CD14-positive monocyte (primary cell): ENCODE results near the gene RELT. TPM values are rescaled to one million over a fixed set of nuclear protein-coding genes. Genes with fewer than 3 reads are reported as not detected.

Source experiments
- DNase-seq, 3 donors: peaks; one replicate each; pipeline ENCODE4 v3.0.0-alpha.2; 2011 to 2022
- H2AFZ ChIP-seq: 2 replicates; pipeline ENCODE4 v1.6.0; 2012; ENCODE audit warnings: mild to moderate bottlenecking, low read depth, low read length, inconsistent platforms; ENCODE audit not compliant: insufficient read depth, poor library complexity, severe bottlenecking
- H3K27ac ChIP-seq, 2 donors: 1 replicate in 1 of 2; 2 replicates in 1 of 2; pipeline ENCODE4 v1.5.1; 2012 to 2013; ENCODE audit warnings: low read length in 2 of 2, control low read depth in 1 of 2, inconsistent platforms in 1 of 2, low read depth in 1 of 2, mild to moderate bottlenecking in 1 of 2
- H3K27me3 ChIP-seq, 2 donors: one replicate each; pipeline versions ENCODE4 v1.6.0 to v1.6.1; 2011 to 2013; ENCODE audit warnings: low read length in 2 of 2; ENCODE audit not compliant: control insufficient read depth in 2 of 2, insufficient read depth in 2 of 2
- H3K36me3 ChIP-seq, 2 donors: replicated peaks in 1 of 2; 1 replicate in 1 of 2; 2 replicates in 1 of 2; pipeline versions ENCODE4 v1.5.1 to v1.6.1; 2012 to 2013; ENCODE audit warnings: low read length in 2 of 2, control low read depth in 1 of 2, inconsistent platforms in 1 of 2, mild to moderate bottlenecking in 1 of 2; ENCODE audit not compliant: insufficient read depth in 2 of 2, control insufficient read depth in 1 of 2
- H3K4me1 ChIP-seq, 2 donors: 1 replicate in 1 of 2; 2 replicates in 1 of 2; pipeline versions ENCODE4 v1.5.1 to v1.6.1; 2012 to 2013; ENCODE audit warnings: low read length in 2 of 2, control low read depth in 1 of 2, inconsistent platforms in 1 of 2, mild to moderate bottlenecking in 1 of 2, moderate library complexity in 1 of 2; ENCODE audit not compliant: insufficient read depth in 2 of 2, control insufficient read depth in 1 of 2
- H3K4me2 ChIP-seq: replicated peaks from 2 replicates; pipeline ENCODE3; 2012; ENCODE audit warnings: low read length, moderate library complexity, mild to moderate bottlenecking; ENCODE audit not compliant: poor library complexity, severe bottlenecking; ENCODE audit errors: extremely low read depth
- H3K4me3 ChIP-seq, 3 experiments: fragments of 200-600 bp in 1 of 3; sonication (generic) in 1 of 3; replicated peaks in 1 of 3; 1 replicate in 2 of 3; 2 replicates in 1 of 3; pipeline ENCODE4 v1.5.1; 2011 to 2013; ENCODE audit warnings: low read length in 3 of 3, mild to moderate bottlenecking in 3 of 3, control low read depth in 2 of 3, low read depth in 2 of 3, inconsistent platforms in 1 of 3, moderate library complexity in 1 of 3
- H3K79me2 ChIP-seq: 2 replicates; pipeline ENCODE4 v1.6.0; 2012; ENCODE audit warnings: mild to moderate bottlenecking, control low read depth, inconsistent platforms, low read length, moderate library complexity; ENCODE audit not compliant: insufficient read depth
- H3K9ac ChIP-seq: 2 replicates; pipeline ENCODE4 v1.6.0; 2017; ENCODE audit warnings: low read length, mild to moderate bottlenecking; ENCODE audit not compliant: insufficient read depth, poor library complexity, severe bottlenecking
- H3K9me3 ChIP-seq, 2 donors: replicated peaks in 1 of 2; 1 replicate in 1 of 2; 2 replicates in 1 of 2; pipeline versions ENCODE4 v1.5.1 to v1.6.1; 2012 to 2013; ENCODE audit warnings: low read length in 2 of 2, control low read depth in 1 of 2; ENCODE audit not compliant: control insufficient read depth in 1 of 2, insufficient read depth in 1 of 2
- H4K20me1 ChIP-seq: 2 replicates; pipeline ENCODE4 v1.6.0; 2012; ENCODE audit warnings: mild to moderate bottlenecking, low read length, control low read depth, moderate library complexity; ENCODE audit not compliant: insufficient read depth
- H3K27ac Mint-ChIP-seq, 7 donors: one replicate each; pipeline ENCODE4 v1.8.0; 2020; ENCODE audit warnings: mild to moderate bottlenecking in 7 of 7, mixed read lengths in 7 of 7, moderate library complexity in 6 of 7, inconsistent platforms in 2 of 7
- H3K27me3 Mint-ChIP-seq, 3 donors: one replicate each; pipeline ENCODE4 v1.8.0; 2021 to 2022; ENCODE audit warnings: low read depth in 3 of 3, mild to moderate bottlenecking in 3 of 3, mixed read lengths in 3 of 3, moderate library complexity in 3 of 3, inconsistent platforms in 1 of 3
- H3K36me3 Mint-ChIP-seq, 2 donors: one replicate each; pipeline ENCODE4 v1.8.0; 2020; ENCODE audit warnings: mixed read lengths in 2 of 2, inconsistent platforms in 1 of 2, mild to moderate bottlenecking in 1 of 2
- H3K4me1 Mint-ChIP-seq: one replicate; pipeline ENCODE4 v1.8.0; 2020; ENCODE audit warnings: mild to moderate bottlenecking, mixed read lengths
- H3K4me3 Mint-ChIP-seq, 2 donors: one replicate each; pipeline ENCODE4 v1.8.0; 2020; ENCODE audit warnings: mild to moderate bottlenecking in 2 of 2, mixed read lengths in 2 of 2, moderate library complexity in 1 of 2
- H3K9me3 Mint-ChIP-seq, 7 donors: one replicate each; pipeline ENCODE4 v1.8.0; 2020 to 2022; ENCODE audit warnings: mixed read lengths in 7 of 7, mild to moderate bottlenecking in 6 of 7, moderate library complexity in 6 of 7, inconsistent platforms in 2 of 7
- CTCF ChIP-seq: fragments of 200-600 bp; IDR thresholded peaks from one replicate; pipeline ENCODE4 v1.8.0; 2022; ENCODE audit warnings: antibody characterized with exemption, mild to moderate bottlenecking
- WGBS: methylation state at CpG from one replicate; pipeline ENCODE4 v1.1.5; 2013; ENCODE audit warnings: missing lambda C conversion rate; ENCODE audit not compliant: insufficient coverage; 5-methylcytosine and 5-hydroxymethylcytosine counted together
- intact Hi-C, 2 donors: fragments of 100-400 bp; cut with micrococcal nuclease; formaldehyde crosslinking; loops; one replicate each; pipeline versions ENCODE4 v1.15.0 to v1.15.1; 2023
- polyA plus RNA-seq, 3 donors: library from polyadenylated mRNA; depleted of rRNA in 1 of 3; unstranded in 2 of 3; stranded (reverse) in 1 of 3; fragments of 300-500 nt in 2 of 3; fragments of >200 nt in 1 of 3; fragmentation: Illumina TruSeq in 2 of 3; gene quantifications; 1 replicate in 2 of 3; 2 replicates in 1 of 3; pipeline ENCODE4 v1.2.3, GENCODE V29; 2012 to 2021

RELT gene
- polyA plus RNA-seq, 3 donors = 16.4 to 265 (median 27.3) TPM

- peak overlapping the region in 1 of 2 donors; percentile 9 for H3K4me3 Mint-ChIP-seq
- Histone ChIP-seq H3K79me2 (peaks cover 5% of the 10 kb centered on the region), H3K4me1 (peaks cover 45 to 49% of the 10 kb centered on the region in 2 donors), H3K36me3 (peaks cover 22 to 88% of the 10 kb centered on the region in 2 donors), H3K4me3 (no peak overlapping the region), H3K27ac (peak overlapping the region in 1 of 2 donors; percentile 45), H3K9ac (no peak overlapping the region), H3K27me3 (no peaks in the 10 kb centered on the region), H4K20me1 (peaks cover 96% of the 10 kb centered on the region), H3K9me3 (peaks cover 0 to 2% of the 10 kb centered on the region in 2 donors), H3K4me2 (peak overlapping the region; percentile 1), H2AFZ (no peak overlapping the region)
- H3K9me3 Mint-ChIP-seq = peaks cover 0 to 4% (median 3%) of the 10 kb centered on the region in 7 donors
- no peak for TF ChIP-seq CTCF
- WGBS = no CpG with 5 or more reads among the region's 2 CpGs
- intact Hi-C loops = loop anchor here in 1 of 2 donors (10.0 kb wide), 1 partner anchor 122 kb away; no protein-coding TSS in a partner anchor
- peaks cover 61 to 77% of the 10 kb centered on the region in 2 donors for H3K36me3 Mint-ChIP-seq
- H3K27ac Mint-ChIP-seq = peak overlapping the region; percentile 21 to 82 (median 57)
- peaks cover 0 to 1% (median 0%) of the 10 kb centered on the region in 3 donors for H3K27me3 Mint-ChIP-seq
- peak in 2 of 3 donors; percentile 55 to 56 for DNase-seq
- peaks cover 69% of the 10 kb centered on the region for H3K4me1 Mint-ChIP-seq
Measured at GRCh38 chr11:73413256-73413655, 37.1 kb downstream of the RELT start.

- no CpG with 5 or more reads among the region's 1 CpG for WGBS
- Mint-ChIP-seq H3K36me3 (peaks cover 64 to 78% of the 10 kb centered on the region in 2 donors), H3K4me3 (no peak overlapping the region), H3K4me1 (peaks cover 66% of the 10 kb centered on the region), H3K27ac (peak overlapping the region; percentile 5 to 87 (median 74)), H3K9me3 (peaks cover 0 to 5% (median 3%) of the 10 kb centered on the region in 7 donors), H3K27me3 (no peaks in the 10 kb centered on the region)
- peaks cover 94% of the 10 kb centered on the region for H4K20me1 ChIP-seq
- no peak for TF ChIP-seq CTCF
- no peak overlapping the region for H3K9ac ChIP-seq
- peaks cover 22 to 88% of the 10 kb centered on the region in 2 donors for H3K36me3 ChIP-seq
- no peak overlapping the region for H2AFZ ChIP-seq
- H3K27ac ChIP-seq = peak overlapping the region in 1 of 2 donors; percentile 45
- no peaks in the 10 kb centered on the region for H3K27me3 ChIP-seq
- peaks cover 0 to 2% of the 10 kb centered on the region in 2 donors for H3K9me3 ChIP-seq
- DNase-seq = peak in 2 of 3 donors; percentile 45 to 54
- H3K4me2 ChIP-seq = peak overlapping the region; percentile 14
- intact Hi-C loops = loop anchor here in 1 of 2 donors (10.0 kb wide), 1 partner anchor 120 kb away; no protein-coding TSS in a partner anchor
- H3K4me3 ChIP-seq = no peak overlapping the region
- peaks cover 38 to 45% of the 10 kb centered on the region in 2 donors for H3K4me1 ChIP-seq
- peaks cover 10% of the 10 kb centered on the region for H3K79me2 ChIP-seq
Measured at GRCh38 chr11:73414977-73415651, 38.9 kb downstream of the RELT start.
